SK-N-SH treated with all-trans-retinoic acid at 6 μM for 48 hours (cell line): ENCODE results near the gene CPVL.

Source experiments
- ATAC-seq: fragments of 200-7000 bp; cut with Tn5 transposase; 3 replicates; pipeline ENCODE4 v1.9.1; 2020; ENCODE audit warnings: mild to moderate bottlenecking, moderate library complexity
- ARNTL ChIP-seq: fragments of 450-650 bp; formaldehyde crosslinking; IDR thresholded peaks from 2 replicates; pipeline ENCODE4 v1.5.0; 2020; ENCODE audit warnings: low read depth, mild to moderate bottlenecking, moderate library complexity, borderline replicate concordance
- BACH2 ChIP-seq: fragments of 250-450 bp; sonication (Bioruptor Pico); IDR thresholded peaks from 2 replicates; pipeline ENCODE4 v1.9.0; 2021; ENCODE audit warnings: mild to moderate bottlenecking, borderline replicate concordance
- CREB5 ChIP-seq: fragments of 250-450 bp; sonication (Bioruptor Pico); IDR thresholded peaks from 2 replicates; pipeline ENCODE4 v1.5.1; 2020; ENCODE audit warnings: low read depth, mild to moderate bottlenecking, moderate library complexity
- CSDC2 ChIP-seq: fragments of 250-450 bp; sonication (Bioruptor Pico); IDR thresholded peaks from 2 replicates; pipeline ENCODE4 v1.5.0; 2020; ENCODE audit warnings: mild to moderate bottlenecking, moderate library complexity
- ESRRG ChIP-seq: fragments of 250-450 bp; sonication (Bioruptor Pico); IDR thresholded peaks from 2 replicates; pipeline ENCODE4 v1.6.1; 2021; ENCODE audit warnings: mild to moderate bottlenecking
- ISL1 ChIP-seq: fragments of 250-450 bp; sonication (Bioruptor Pico); IDR thresholded peaks from 2 replicates; pipeline ENCODE4 v2.1.2; 2022; ENCODE audit warnings: mild to moderate bottlenecking, moderate library complexity
- OSR1 ChIP-seq: fragments of 250-450 bp; sonication (Bioruptor Pico); IDR thresholded peaks from 2 replicates; pipeline ENCODE4 v1.8.0; 2022; ENCODE audit warnings: moderate library complexity, mild to moderate bottlenecking, inconsistent platforms
- PATZ1 ChIP-seq: fragments of 250-450 bp; sonication (Bioruptor Pico); IDR thresholded peaks from 2 replicates; pipeline ENCODE4 v1.8.0; 2020; ENCODE audit warnings: mild to moderate bottlenecking, moderate library complexity, borderline replicate concordance
- PPARA ChIP-seq: fragments of 250-450 bp; sonication (Bioruptor Pico); IDR thresholded peaks from 2 replicates; pipeline ENCODE4 v1.5.0; 2020; ENCODE audit warnings: mild to moderate bottlenecking, borderline replicate concordance
- RARB ChIP-seq: fragments of 250-450 bp; sonication (Bioruptor Pico); IDR thresholded peaks from 2 replicates; pipeline ENCODE4 v1.8.0; 2021; ENCODE audit warnings: mild to moderate bottlenecking, moderate library complexity
- SNAI2 ChIP-seq: fragments of 250-450 bp; sonication (Bioruptor Pico); IDR thresholded peaks from 2 replicates; pipeline ENCODE4 v1.5.0; 2020; ENCODE audit warnings: mild to moderate bottlenecking, moderate library complexity
- TCF4 ChIP-seq: fragments of 250-450 bp; sonication (Bioruptor Pico); IDR thresholded peaks from 2 replicates; pipeline ENCODE4 v1.8.0; 2021; ENCODE audit warnings: mild to moderate bottlenecking, moderate library complexity, borderline replicate concordance
- TOX ChIP-seq: fragments of 250-450 bp; sonication (Bioruptor Pico); IDR thresholded peaks from 2 replicates; pipeline ENCODE4 v1.8.0; 2021; ENCODE audit warnings: mild to moderate bottlenecking, moderate library complexity, borderline replicate concordance
- TSHZ2 ChIP-seq: fragments of 250-450 bp; sonication (Bioruptor Pico); IDR thresholded peaks from 2 replicates; pipeline ENCODE4 v1.5.0; 2020; ENCODE audit warnings: mild to moderate bottlenecking, moderate library complexity
- ZC3H10 ChIP-seq: fragments of 250-450 bp; sonication (Bioruptor Pico); IDR thresholded peaks from 2 replicates; pipeline ENCODE4 v1.5.1; 2021; ENCODE audit warnings: mild to moderate bottlenecking, moderate library complexity
- ZFP3 ChIP-seq: fragments of 250-450 bp; sonication (Bioruptor Pico); IDR thresholded peaks from 2 replicates; pipeline ENCODE4 v1.5.0; 2020; ENCODE audit warnings: mild to moderate bottlenecking, moderate library complexity
- ZFP30 ChIP-seq: fragments of 450-650 bp; formaldehyde crosslinking; IDR thresholded peaks from 2 replicates; pipeline ENCODE4 v1.5.0; 2022; ENCODE audit warnings: mild to moderate bottlenecking, moderate library complexity
- ZNF565 ChIP-seq: fragments of 450-650 bp; formaldehyde crosslinking; conservative IDR thresholded peaks from 2 replicates; pipeline ENCODE4 v1.5.0; 2020; ENCODE audit warnings: low read depth, mild to moderate bottlenecking, moderate library complexity
- ZNF70 ChIP-seq: fragments of 450-650 bp; formaldehyde crosslinking; IDR thresholded peaks from 2 replicates; pipeline ENCODE4 v1.5.0; 2020; ENCODE audit warnings: mild to moderate bottlenecking, moderate library complexity
- TF ChIP-seq, protein P1 (sequence below): fragments of 250-450 bp; sonication (Bioruptor Pico); IDR thresholded peaks from 2 replicates; pipeline ENCODE4 v1.5.1; 2021; ENCODE audit warnings: mild to moderate bottlenecking, moderate library complexity

The CPVL gene

GRCh38 chr7:29122759-29123158 lies 23.6 kb downstream of the CPVL start:
- no peak for TF ChIP-seq ZFP3
- no peak for TF ChIP-seq PPARA (CRISPR knock-in tag)
- TF ChIP-seq, all 23 proteins: peak for 0
- ATAC-seq: no peak

DNA sequence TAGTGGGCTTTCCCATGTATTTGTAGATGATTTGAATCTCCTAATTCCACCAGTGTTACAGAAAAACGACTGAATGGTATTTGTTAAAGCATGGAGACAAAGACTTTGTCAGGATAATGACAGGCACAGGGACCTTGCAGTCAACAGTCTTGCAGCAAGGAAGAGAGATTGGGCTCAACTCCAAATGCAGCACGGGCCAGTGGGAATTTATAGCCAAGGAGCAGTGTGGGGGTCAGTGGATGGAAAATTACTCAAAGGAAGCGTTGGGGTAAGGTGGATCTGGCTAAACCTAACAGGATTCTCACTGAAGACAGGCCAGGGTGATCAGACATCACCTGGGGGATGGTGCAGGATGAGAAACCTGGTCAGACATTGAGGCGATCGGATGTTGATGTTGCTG lies 24.3 kb downstream of the CPVL start:
- no peak for ATAC-seq
- TF ChIP-seq ZFP30: no peak
- no peak for TF ChIP-seq RARB (CRISPR knock-in tag)
- TF ChIP-seq TSHZ2: no peak
- TF ChIP-seq PPARA (CRISPR knock-in tag): no peak

DNA sequence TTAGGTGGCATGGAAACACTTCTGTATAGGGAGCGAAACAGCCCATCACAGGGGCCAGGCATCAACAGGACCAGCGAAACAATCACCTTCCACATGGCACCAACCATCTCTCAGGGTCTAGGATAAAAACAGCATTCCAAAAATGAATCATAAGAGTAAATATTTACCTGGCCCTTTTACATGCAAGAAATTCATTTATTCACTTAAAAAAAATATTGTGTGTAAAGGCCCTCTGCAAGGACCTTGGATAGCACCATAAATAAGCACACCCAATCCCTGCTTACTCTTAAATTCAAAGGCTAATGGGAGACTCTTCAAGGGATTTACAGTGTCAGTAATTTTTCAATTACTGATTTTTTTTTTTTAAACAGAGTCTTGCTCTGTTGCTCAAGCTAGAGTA lies 25.4 kb downstream of the CPVL start:
- ATAC-seq: no peak
- TF ChIP-seq, protein P1, sequence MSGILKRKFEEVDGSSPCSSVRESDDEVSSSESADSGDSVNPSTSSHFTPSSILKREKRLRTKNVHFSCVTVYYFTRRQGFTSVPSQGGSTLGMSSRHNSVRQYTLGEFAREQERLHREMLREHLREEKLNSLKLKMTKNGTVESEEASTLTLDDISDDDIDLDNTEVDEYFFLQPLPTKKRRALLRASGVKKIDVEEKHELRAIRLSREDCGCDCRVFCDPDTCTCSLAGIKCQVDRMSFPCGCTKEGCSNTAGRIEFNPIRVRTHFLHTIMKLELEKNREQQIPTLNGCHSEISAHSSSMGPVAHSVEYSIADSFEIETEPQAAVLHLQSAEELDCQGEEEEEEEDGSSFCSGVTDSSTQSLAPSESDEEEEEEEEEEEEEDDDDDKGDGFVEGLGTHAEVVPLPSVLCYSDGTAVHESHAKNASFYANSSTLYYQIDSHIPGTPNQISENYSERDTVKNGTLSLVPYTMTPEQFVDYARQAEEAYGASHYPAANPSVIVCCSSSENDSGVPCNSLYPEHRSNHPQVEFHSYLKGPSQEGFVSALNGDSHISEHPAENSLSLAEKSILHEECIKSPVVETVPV (CRISPR knock-in tag): no peak
- TF ChIP-seq ZFP3 (no peak), TCF4 (no peak), ZNF565 (no peak), BACH2 (CRISPR knock-in tag) (no peak), ZC3H10 (CRISPR knock-in tag) (no peak)

DNA sequence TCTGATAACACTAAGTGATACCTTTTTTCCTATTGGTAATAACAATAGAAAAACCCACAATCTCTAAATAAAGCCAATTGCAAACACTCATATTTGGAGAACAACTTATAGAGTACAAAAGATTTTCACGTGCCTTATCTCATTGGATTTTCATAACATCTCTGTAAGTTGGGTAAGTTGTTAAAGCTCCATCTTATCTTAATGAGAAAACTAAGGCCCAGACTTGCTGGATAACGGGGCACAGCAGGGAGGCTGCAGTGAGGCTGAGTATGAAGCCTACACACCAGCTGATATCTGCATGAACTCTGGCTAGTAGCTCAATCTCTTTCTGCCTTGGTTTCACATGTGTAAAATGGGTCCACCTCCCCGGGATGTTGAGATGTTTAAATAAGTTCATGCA lies 26.8 kb downstream of the CPVL start:
- no peak for ATAC-seq
- TF ChIP-seq TCF4 (no peak), TSHZ2 (no peak), TOX (CRISPR knock-in tag) (no peak), ESRRG (CRISPR knock-in tag) (no peak), RARB (CRISPR knock-in tag) (no peak), CSDC2 (CRISPR knock-in tag) (no peak), OSR1 (no peak), ARNTL (no peak), ZFP30 (no peak), PPARA (CRISPR knock-in tag) (no peak), SNAI2 (CRISPR knock-in tag) (no peak)

GRCh38 chr7:29116361-29117200 lies 29.8 kb downstream of the CPVL start:
- ATAC-seq: no peak
- no peak for TF ChIP-seq PATZ1 (CRISPR knock-in tag)
- TF ChIP-seq CREB5 (CRISPR knock-in tag): no peak
- no peak for TF ChIP-seq ZNF70
- TF ChIP-seq ZFP30: no peak
- TF ChIP-seq ARNTL: no peak
- TF ChIP-seq ZNF565: no peak
- no peak for TF ChIP-seq TOX (CRISPR knock-in tag)
- TF ChIP-seq ISL1: no peak
- TF ChIP-seq PPARA (CRISPR knock-in tag): no peak
- TF ChIP-seq CSDC2 (CRISPR knock-in tag): no peak
- no peak for TF ChIP-seq OSR1
- no peak for TF ChIP-seq ZFP3
- TF ChIP-seq, protein P1 (CRISPR knock-in tag): no peak
- TF ChIP-seq ESRRG (CRISPR knock-in tag): no peak
